K562 (cell line): ENCODE results near the gene DTL. TPM values are rescaled to one million over a fixed set of nuclear protein-coding genes. Genes with fewer than 3 reads are reported as not detected.

Source experiments
- ATAC-seq: fragments of 200-7000 bp; cut with Tn5 transposase; 3 replicates; pipeline ENCODE4 v1.9.1; 2020; ENCODE audit warnings: moderate library complexity
- BruUV-seq: library from RNA; stranded (reverse); fragments of 400-500 nt; replicated peaks from 2 replicates; lab custom pipeline; 2021; lab: Mats Ljungman, UMichigan
- CTCF ChIA-PET: fragments of 300-600 bp; formaldehyde crosslinking; extraction: SDS; loops from one replicate; lab custom pipeline; 2021; ENCODE audit warnings: low intra/inter-chr PET ratio; lab: Yijun Ruan, JAX
- POLR2A ChIA-PET: fragments of 300-600, 350-650 bp; sonication (Branson Sonifier 250); formaldehyde crosslinking; extraction: SDS; loops from one replicate; lab custom pipeline; 2021; ENCODE audit warnings: antibody characterized with exemption, inconsistent platforms; lab: Yijun Ruan, JAX
- DNase-seq, 4 experiments: peaks; one replicate each; pipeline versions ENCODE4 v3.0.0 to v3.0.0-alpha.2; 2011 to 2018; ENCODE audit warnings: low spot score in 3 of 4, mixed read lengths in 3 of 4; ENCODE audit errors: extremely low read depth in 1 of 4
- FAIRE-seq: peaks from 2 replicates; lab custom pipeline; 2011; peaks lifted over from hg19 to GRCh38; lab: Jason Lieb, UNC
- H2AFZ ChIP-seq: 2 replicates; pipeline ENCODE4 v1.6.0; 2011; ENCODE audit warnings: low read depth, low read length, control low read depth, inconsistent platforms
- H3K27ac ChIP-seq: fragments of 200-600 bp; 3 replicates; pipeline ENCODE4 v1.8.0; 2011; ENCODE audit warnings: low read depth, mild to moderate bottlenecking, control low read depth, inconsistent platforms, low read length, moderate library complexity, mixed read lengths; ENCODE audit errors: extremely low read depth
- H3K27me3 ChIP-seq, 2 experiments: fragments of 300-600 bp in 1 of 2; 2 replicates in 1 of 2; 3 replicates in 1 of 2; pipeline versions ENCODE4 v1.6.0 to v1.8.0; 2011; ENCODE audit warnings: inconsistent platforms in 2 of 2, low read length in 2 of 2, mild to moderate bottlenecking in 1 of 2, mixed read lengths in 1 of 2, moderate library complexity in 1 of 2; ENCODE audit not compliant: control insufficient read depth in 2 of 2, insufficient read depth in 2 of 2
- H3K36me3 ChIP-seq: fragments of 300-600 bp; 3 replicates; pipeline ENCODE4 v1.8.0; 2011; ENCODE audit warnings: mild to moderate bottlenecking, low read length, inconsistent platforms; ENCODE audit not compliant: control insufficient read depth, insufficient read depth
- H3K4me1 ChIP-seq, 2 experiments: fragments of 200-600 bp in 1 of 2; replicated peaks in 1 of 2; 2 replicates in 1 of 2; 3 replicates in 1 of 2; pipeline versions ENCODE4 v1.5.1 to v1.8.0; 2011; ENCODE audit warnings: inconsistent platforms in 2 of 2, low read length in 2 of 2, mild to moderate bottlenecking in 1 of 2, mixed read lengths in 1 of 2, moderate library complexity in 1 of 2; ENCODE audit not compliant: control insufficient read depth in 2 of 2, insufficient read depth in 2 of 2
- H3K4me2 ChIP-seq: 2 replicates; pipeline ENCODE4 v1.6.1; 2011; ENCODE audit warnings: low read length, control low read depth, inconsistent platforms, mixed read lengths; ENCODE audit not compliant: insufficient read depth
- H3K4me3 ChIP-seq: fragments of 200-600 bp; sonication (generic), shearing (Covaris generic); 2 replicates; pipeline ENCODE4 v1.5.1; 2016; ENCODE audit warnings: control low read depth, inconsistent platforms
- H3K79me2 ChIP-seq: fragments of 200-600 bp; 3 replicates; pipeline ENCODE4 v1.8.0; 2011; ENCODE audit warnings: low read length, inconsistent platforms; ENCODE audit not compliant: control insufficient read depth, insufficient read depth
- H3K9ac ChIP-seq, 2 experiments: 2 replicates each; pipeline versions ENCODE4 v1.6.0 to v1.6.1; 2011; ENCODE audit warnings: low read depth in 2 of 2, low read length in 2 of 2, control low read depth in 1 of 2, inconsistent platforms in 1 of 2, mild to moderate bottlenecking in 1 of 2, mixed read lengths in 1 of 2; ENCODE audit not compliant: insufficient read depth in 1 of 2
- H3K9me1 ChIP-seq: one replicate; pipeline ENCODE4 v1.6.0; 2011; ENCODE audit warnings: inconsistent platforms, mild to moderate bottlenecking, low read length, moderate library complexity; ENCODE audit not compliant: control insufficient read depth, insufficient read depth
- H3K9me3 ChIP-seq: replicated peaks from 2 replicates; pipeline ENCODE4 v1.5.1; 2011; ENCODE audit warnings: low read depth, low read length, inconsistent platforms; ENCODE audit not compliant: control insufficient read depth, insufficient read depth
- H4K20me1 ChIP-seq: replicated peaks from 2 replicates; pipeline ENCODE4 v1.6.1; 2011; ENCODE audit warnings: low read length, inconsistent platforms, mixed read lengths; ENCODE audit not compliant: control insufficient read depth, insufficient read depth
- ARID1B ChIP-seq: fragments of 450-650 bp; IDR thresholded peaks from 2 replicates; pipeline ENCODE4 v1.6.1; 2016; ENCODE audit warnings: antibody characterized with exemption, mild to moderate bottlenecking, inconsistent platforms
- GABPB1 ChIP-seq: sonication (generic); formaldehyde crosslinking; IDR thresholded peaks from 2 replicates; pipeline ENCODE4 v1.8.0; 2022; ENCODE audit warnings: mild to moderate bottlenecking, missing genetic modification reagents
- HNRNPK ChIP-seq: fragments of 200-400 bp; formaldehyde crosslinking; IDR thresholded peaks from one replicate; pipeline ENCODE4 v1.6.1; 2018; ENCODE audit warnings: mild to moderate bottlenecking, low read depth, low read length; ENCODE audit not compliant: poor library complexity, severe bottlenecking
- MXI1 ChIP-seq: IDR thresholded peaks from 2 replicates; pipeline ENCODE4 v1.6.1; 2011; ENCODE audit warnings: low read depth, mild to moderate bottlenecking, improper control_type of control experiment, low read length
- MYBL2 ChIP-seq, 2 experiments: fragments of 450-650 bp in 1 of 2; sonication (generic) in 1 of 2; formaldehyde crosslinking in 1 of 2; IDR thresholded peaks; 2 replicates each; pipeline versions ENCODE4 v1.6.1 to v1.8.1; 2017 to 2022; ENCODE audit warnings: borderline replicate concordance in 1 of 2, inconsistent platforms in 1 of 2, low read depth in 1 of 2, mild to moderate bottlenecking in 1 of 2, missing genetic modification reagents in 1 of 2, moderate library complexity in 1 of 2
- NR3C1 ChIP-seq: sonication (generic); formaldehyde crosslinking; IDR thresholded peaks from 2 replicates; pipeline ENCODE4 v1.8.1; 2022; ENCODE audit warnings: missing genetic modification reagents
- PHF21A ChIP-seq: fragments of 450-650 bp; IDR thresholded peaks from 2 replicates; pipeline ENCODE4 v1.6.1; 2017; ENCODE audit warnings: low read depth, borderline replicate concordance
- POLR2B ChIP-seq: fragments of 450-650 bp; IDR thresholded peaks from 2 replicates; pipeline ENCODE4 v1.6.1; 2018; ENCODE audit warnings: low read depth; ENCODE audit not compliant: partially characterized antibody
- RBM25 ChIP-seq: fragments of 200-400 bp; formaldehyde crosslinking; IDR thresholded peaks from 2 replicates; pipeline ENCODE4 v1.6.1; 2018; ENCODE audit warnings: low read length, low read depth, moderate library complexity; ENCODE audit not compliant: severe bottlenecking
- TCF7 ChIP-seq: sonication (generic); IDR thresholded peaks from 2 replicates; pipeline ENCODE4 v1.6.1; 2016; ENCODE audit warnings: antibody characterized with exemption, borderline replicate concordance
- ZFP1 ChIP-seq: fragments of 450-650 bp; formaldehyde crosslinking; IDR thresholded peaks from 2 replicates; pipeline ENCODE4 v1.4.0; 2020; ENCODE audit warnings: mild to moderate bottlenecking, mixed read lengths
- ZNF174 ChIP-seq: fragments of 250-450 bp; sonication (Bioruptor Pico); IDR thresholded peaks from 2 replicates; pipeline ENCODE4 v1.4.0; 2020; ENCODE audit warnings: mild to moderate bottlenecking
- ZNF239 ChIP-seq: fragments of 250-450 bp; sonication (Bioruptor Pico); IDR thresholded peaks from 2 replicates; pipeline ENCODE4 v1.4.0; 2020; ENCODE audit warnings: mild to moderate bottlenecking
- ZNF589 ChIP-seq: fragments of 200-800 bp; sonication (Bioruptor generic); IDR thresholded peaks from 2 replicates; pipeline ENCODE4 v1.6.1; 2016; ENCODE audit warnings: low read depth, missing genetic modification characterization, missing compliant biosample characterization
- whole genome bisulfite sequencing: fragments of 100-300 bp; shearing (Covaris generic); methylation state at CpG from one replicate; pipeline ENCODE4 v1.1.6; 2016; ENCODE audit warnings: low coverage, mixed read lengths; ENCODE audit not compliant: insufficient coverage; ENCODE audit errors: missing lambda C conversion rate; 5-methylcytosine and 5-hydroxymethylcytosine counted together
- in situ Hi-C: fragments of 300-500 bp; cut with MboI; formaldehyde crosslinking; loops from 4 replicates; pipeline ENCODE4 v1.15.0; 2018; ENCODE audit warnings: inconsistent platforms, mixed read lengths
- intact Hi-C: fragments of 100-400 bp; cut with micrococcal nuclease; formaldehyde crosslinking; loops from 2 replicates; pipeline ENCODE4 v1.14.2; 2022
- polyA plus RNA-seq, 8 experiments: library from polyadenylated mRNA; depleted of rRNA in 4 of 8; stranded (reverse) in 5 of 8; unstranded in 3 of 8; fragments of >200 nt; fragmentation: Nextera tagmentation in 2 of 8; fragmentation: Illumina TruSeq in 1 of 8; extraction: Ambion mirVana in 2 of 8; extraction: Trizol in 1 of 8; gene quantifications; 2 replicates each; pipeline versions ENCODE4 v1.2.1 to v1.2.3, GENCODE V29; 2011 to 2014; ENCODE audit warnings: inconsistent platforms in 1 of 8, missing spikeins in 1 of 8
- total RNA-seq, 7 experiments: library from RNA; depleted of rRNA in 6 of 7; stranded (reverse); fragments of >200 nt in 6 of 7; fragmentation: Illumina TruSeq in 2 of 7; extraction: Trizol in 2 of 7; gene quantifications; 2 replicates each; pipeline versions ENCODE4 v1.2.1 to v1.2.3, GENCODE V29; 2011 to 2021; ENCODE audit warnings: low replicate concordance in 1 of 7
- TF ChIP-seq, protein P1 (sequence below): sonication (generic); formaldehyde crosslinking; IDR thresholded peaks from 2 replicates; pipeline ENCODE4 v1.8.1; 2023; ENCODE audit warnings: mild to moderate bottlenecking, missing genetic modification reagents
- TF ChIP-seq, protein P2 (sequence below), 2 experiments: fragments of 450-650 bp in 1 of 2; sonication (generic) in 1 of 2; formaldehyde crosslinking; conservative IDR thresholded peaks; 2 replicates each; pipeline versions ENCODE4 v1.4.0 to v1.8.1; 2020 to 2022; ENCODE audit warnings: mild to moderate bottlenecking in 1 of 2, missing genetic modification reagents in 1 of 2
- TF ChIP-seq, protein P3 (sequence below), 3 experiments: IDR thresholded peaks in 2 of 3; conservative IDR thresholded peaks in 1 of 3; 2 replicates each; pipeline ENCODE4 v1.5.1; 2011 to 2012; ENCODE audit warnings: low read length in 3 of 3, mild to moderate bottlenecking in 3 of 3, control low read depth in 2 of 3, improper control_type of control experiment in 1 of 3, inconsistent platforms in 1 of 3, low read depth in 1 of 3, mixed read lengths in 1 of 3, moderate library complexity in 1 of 3; ENCODE audit not compliant: insufficient read depth in 2 of 3

DTL gene
- total and polyA plus RNA-seq, 9 of the 15 experiments (the other 6 are each of a cell fraction or from before 2014, with no cell fraction given): 38.3 to 81.0 (median 63.2) TPM

DNA sequence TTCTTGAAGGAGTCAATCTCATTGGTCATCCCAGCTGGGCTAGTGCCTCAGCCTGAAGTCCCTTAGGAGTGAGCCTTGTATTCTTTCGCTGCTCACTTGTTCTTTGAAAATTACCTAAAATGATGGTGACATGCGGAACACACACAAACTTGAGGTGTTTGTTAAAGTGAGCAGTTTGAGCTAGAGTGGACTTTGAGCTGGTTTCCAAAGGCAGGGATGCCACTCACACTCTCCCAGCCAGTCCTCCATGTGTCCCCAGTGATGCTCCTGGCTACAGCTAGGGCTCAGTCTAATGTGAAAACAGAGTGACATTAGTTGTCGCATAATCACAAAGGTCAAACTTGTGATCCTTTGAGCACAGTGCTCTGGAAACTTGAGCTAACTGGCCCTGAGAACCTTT, 84.3 kb downstream of the DTL start:
- FAIRE-seq (no peak), ATAC-seq (peak; percentile 12; the same call in 1 of the 3 replicates), DNase-seq (no peak)
- no peak overlapping the region for H2AFZ ChIP-seq
- no peaks in the 10 kb centered on the region for H4K20me1 ChIP-seq
- BruUV-seq: no TSS peak
- no peaks in the 10 kb centered on the region for H3K9me3 ChIP-seq
- no peaks in the 10 kb centered on the region for H3K27me3 ChIP-seq
- no peak overlapping the region for H3K4me2 ChIP-seq
- no peaks in the 10 kb centered on the region for H3K79me2 ChIP-seq
- ChIA-PET CTCF (no interaction called here), POLR2A (interaction anchor here (1.0 to 1.4 kb wide), 3 partner anchors 9 to 32 kb away, joined by 3 to 4 read pairs (median 3); no protein-coding TSS in a partner anchor)
- H3K36me3 ChIP-seq: peaks cover 13% of the 10 kb centered on the region; the same call in 2 of the 3 replicates
- intact Hi-C loops: no loop called here
- H3K4me3 ChIP-seq: no peak overlapping the region
- peaks cover 0 to 25% of the 10 kb centered on the region in 2 experiments; a peak in 4 of 5 replicates for H3K4me1 ChIP-seq
- no peak overlapping the region for H3K9ac ChIP-seq
- TF ChIP-seq HNRNPK (no peak), POLR2B (no peak), GABPB1 (CRISPR knock-in tag) (no peak), ZNF239 (CRISPR knock-in tag) (no peak), RBM25 (no peak), ARID1B (no peak), MXI1 (no peak), PHF21A (no peak), ZNF589 (CRISPR knock-in tag) (no peak), TCF7 (no peak), ZNF174 (CRISPR knock-in tag) (no peak), ZFP1 (no peak), MYBL2 (IDR thresholded peaks at IDR 0.05; ENCODE audit: low read depth) (no peak), MYBL2 (CRISPR knock-in tag; IDR thresholded peaks at IDR 0.05; ENCODE audit: borderline replicate concordance) (no peak), NR3C1 (CRISPR knock-in tag) (no peak)
- TF ChIP-seq, protein P1, sequence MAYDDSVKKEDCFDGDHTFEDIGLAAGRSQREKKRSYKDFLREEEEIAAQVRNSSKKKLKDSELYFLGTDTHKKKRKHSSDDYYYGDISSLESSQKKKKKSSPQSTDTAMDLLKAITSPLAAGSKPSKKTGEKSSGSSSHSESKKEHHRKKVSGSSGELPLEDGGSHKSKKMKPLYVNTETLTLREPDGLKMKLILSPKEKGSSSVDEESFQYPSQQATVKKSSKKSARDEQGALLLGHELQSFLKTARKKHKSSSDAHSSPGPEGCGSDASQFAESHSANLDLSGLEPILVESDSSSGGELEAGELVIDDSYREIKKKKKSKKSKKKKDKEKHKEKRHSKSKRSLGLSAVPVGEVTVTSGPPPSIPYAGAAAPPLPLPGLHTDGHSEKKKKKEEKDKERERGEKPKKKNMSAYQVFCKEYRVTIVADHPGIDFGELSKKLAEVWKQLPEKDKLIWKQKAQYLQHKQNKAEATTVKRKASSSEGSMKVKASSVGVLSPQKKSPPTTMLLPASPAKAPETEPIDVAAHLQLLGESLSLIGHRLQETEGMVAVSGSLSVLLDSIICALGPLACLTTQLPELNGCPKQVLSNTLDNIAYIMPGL (CRISPR knock-in tag): no peak
- TF ChIP-seq, protein P2, sequence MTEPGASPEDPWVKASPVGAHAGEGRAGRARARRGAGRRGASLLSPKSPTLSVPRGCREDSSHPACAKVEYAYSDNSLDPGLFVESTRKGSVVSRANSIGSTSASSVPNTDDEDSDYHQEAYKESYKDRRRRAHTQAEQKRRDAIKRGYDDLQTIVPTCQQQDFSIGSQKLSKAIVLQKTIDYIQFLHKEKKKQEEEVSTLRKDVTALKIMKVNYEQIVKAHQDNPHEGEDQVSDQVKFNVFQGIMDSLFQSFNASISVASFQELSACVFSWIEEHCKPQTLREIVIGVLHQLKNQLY (CRISPR knock-in tag; conservative IDR thresholded peaks at IDR 0.05): no peak
- TF ChIP-seq, protein P3, sequence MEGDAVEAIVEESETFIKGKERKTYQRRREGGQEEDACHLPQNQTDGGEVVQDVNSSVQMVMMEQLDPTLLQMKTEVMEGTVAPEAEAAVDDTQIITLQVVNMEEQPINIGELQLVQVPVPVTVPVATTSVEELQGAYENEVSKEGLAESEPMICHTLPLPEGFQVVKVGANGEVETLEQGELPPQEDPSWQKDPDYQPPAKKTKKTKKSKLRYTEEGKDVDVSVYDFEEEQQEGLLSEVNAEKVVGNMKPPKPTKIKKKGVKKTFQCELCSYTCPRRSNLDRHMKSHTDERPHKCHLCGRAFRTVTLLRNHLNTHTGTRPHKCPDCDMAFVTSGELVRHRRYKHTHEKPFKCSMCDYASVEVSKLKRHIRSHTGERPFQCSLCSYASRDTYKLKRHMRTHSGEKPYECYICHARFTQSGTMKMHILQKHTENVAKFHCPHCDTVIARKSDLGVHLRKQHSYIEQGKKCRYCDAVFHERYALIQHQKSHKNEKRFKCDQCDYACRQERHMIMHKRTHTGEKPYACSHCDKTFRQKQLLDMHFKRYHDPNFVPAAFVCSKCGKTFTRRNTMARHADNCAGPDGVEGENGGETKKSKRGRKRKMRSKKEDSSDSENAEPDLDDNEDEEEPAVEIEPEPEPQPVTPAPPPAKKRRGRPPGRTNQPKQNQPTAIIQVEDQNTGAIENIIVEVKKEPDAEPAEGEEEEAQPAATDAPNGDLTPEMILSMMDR (IDR thresholded peaks at IDR 0.05 in 2 of 3, conservative IDR thresholded peaks at IDR 0.05 in 1 of 3; ENCODE audit: insufficient read depth in 2 of 3, low read depth in 1 of 3, low read length in 3 of 3): no peak
- in situ Hi-C loops: no loop called here
- no peaks in the 10 kb centered on the region for H3K9me1 ChIP-seq
- H3K27ac ChIP-seq: no peak overlapping the region
- WGBS: 80% methylated on average over 3 of the region's 3 CpGs
